NCI-H2171 treated with DMSO at 0.1 percent for 48 hours (cell line): ENCODE results near the gene C16orf87.

Source experiments
- DNase-seq: peaks from one replicate; lab custom pipeline; 2025; lab: John Stamatoyannopoulos, UW

Gene C16orf87

GRCh38 chr16:46757339-46758050, 73.5 kb downstream of the C16orf87 start:
- DNase-seq: no peak

- DNase-seq: no peak
Observed at GRCh38 chr16:46756772-46757171, 74.2 kb downstream of the C16orf87 start.

GRCh38 chr16:46753015-46753414, 78.0 kb downstream of the C16orf87 start:
- no peak for DNase-seq

GRCh38 chr16:46751381-46751780, 79.6 kb downstream of the C16orf87 start:
- no peak for DNase-seq

- DNase-seq: peak; percentile 67
Observed at GRCh38 chr16:46748775-46749705, 81.9 kb downstream of the C16orf87 start.

- no peak for DNase-seq
Observed at GRCh38 chr16:46747777-46748651, 83.0 kb downstream of the C16orf87 start, which contains the start of gene MYLK3. MYLK3 (minus strand) TSS chr16:46748344; CDS start chr16:46748193, 151 bp downstream.

- no peak for DNase-seq
Observed at GRCh38 chr16:46746821-46747776, 83.9 kb downstream of the C16orf87 start.
